ENCODE results near the gene RRP8.

RRP8 gene

DNA sequence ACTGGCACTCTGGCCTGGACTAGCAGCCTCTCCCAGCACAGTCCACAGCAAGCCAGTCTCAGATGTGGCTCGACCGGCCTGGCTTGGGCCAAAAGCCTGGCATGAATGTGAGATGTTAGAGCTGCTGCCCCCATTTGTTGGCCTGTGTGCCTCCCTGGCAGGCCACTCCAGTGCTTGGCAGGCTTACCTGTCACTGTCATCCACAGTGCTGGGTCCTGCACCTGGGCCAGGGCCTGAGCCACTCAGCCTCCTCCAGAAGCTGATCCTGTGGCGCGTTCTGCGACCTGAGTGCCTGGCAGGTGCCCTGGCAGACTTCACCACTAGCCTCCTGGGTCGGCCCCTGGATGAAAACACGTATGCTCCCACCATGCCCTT, 36.1 kb downstream of the RRP8 start:
- H3K4me1 ChIP-seq (ENCODE audit: low read length), result 0 out of 2 replicates have a peak, but pooled peaks cover 9% of the 10 kb centered on the region
- H3K4me2 ChIP-seq (ENCODE audit: low read depth, low read length), result no peak overlapping the region
- no peaks in the 10 kb centered on the region for H3K9me2 ChIP-seq (replicated peaks; ENCODE audit: insufficient read depth, low read length)
- TF ChIP-seq CTCF (IDR thresholded peaks at IDR 0.05; ENCODE audit: low read length), result no peak
- TF ChIP-seq EZH2 (optimal IDR thresholded peaks at IDR 0.05; ENCODE audit: low read depth, low read length), result no peak
- no peak for TF ChIP-seq EZH2phosphoT487 (IDR thresholded peaks at IDR 0.05; ENCODE audit: low read length)
- no peak overlapping the region for H3K4me3 ChIP-seq (ENCODE audit: low read length)
- no peaks in the 10 kb centered on the region for H3K9me3 ChIP-seq (replicated peaks; ENCODE audit: insufficient read depth, low read length)
- no peaks in the 10 kb centered on the region for H3F3A ChIP-seq (ENCODE audit: insufficient read depth, low read length)
- H3K79me2 ChIP-seq (ENCODE audit: low read length), result no peaks in the 10 kb centered on the region
- no peaks in the 10 kb centered on the region for H3K27me3 ChIP-seq (replicated peaks; ENCODE audit: insufficient read depth, low read length)
- H3K27ac ChIP-seq (ENCODE audit: low read length), result no peak overlapping the region
- no peaks in the 10 kb centered on the region for H4K20me1 ChIP-seq (ENCODE audit: insufficient read depth, low read length)
- DNase-seq, result no peak
- no peak overlapping the region for H3K9ac ChIP-seq (ENCODE audit: low read length)
- H2AFZ ChIP-seq (ENCODE audit: low read length), result no peak overlapping the region
- H3K36me3 ChIP-seq (replicated peaks; ENCODE audit: insufficient read depth, low read length), result no peaks in the 10 kb centered on the region

DNA sequence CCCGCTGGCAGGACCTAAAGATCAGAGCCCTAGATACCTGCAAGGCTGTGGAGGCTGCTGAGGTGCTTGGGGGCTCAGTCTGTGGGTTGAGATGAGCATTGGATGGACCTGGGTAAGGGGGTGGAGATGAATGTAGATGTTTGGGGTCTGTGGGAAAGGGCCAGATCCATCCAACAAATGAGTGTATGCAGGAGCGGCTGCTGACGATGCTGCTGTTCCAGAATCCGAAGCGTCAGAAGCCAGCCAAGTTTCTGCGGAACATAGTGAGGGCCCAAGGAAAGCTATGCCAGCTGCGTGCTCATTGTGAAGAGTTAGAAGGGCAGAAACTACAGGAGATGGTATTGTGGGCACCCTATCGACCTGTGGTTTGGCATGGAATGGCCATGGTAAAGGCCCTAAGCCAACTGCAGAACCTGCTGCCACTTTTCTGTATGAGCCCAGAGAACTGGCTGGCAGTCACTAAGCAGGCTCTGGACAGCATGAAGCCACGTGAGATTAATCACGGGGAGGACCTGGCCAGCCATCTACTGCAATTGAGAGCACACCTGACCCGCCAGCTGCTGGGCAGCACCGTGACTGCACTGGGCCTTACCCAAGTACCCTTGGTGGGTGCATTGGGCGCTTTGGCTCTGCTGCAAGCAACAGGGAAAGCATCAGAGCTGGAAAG, 36.6 kb downstream of the RRP8 start:
- H3K36me3 ChIP-seq (replicated peaks; ENCODE audit: insufficient read depth, low read length), result no peaks in the 10 kb centered on the region
- 0 out of 2 replicates have a peak, but pooled peaks cover 9% of the 10 kb centered on the region for H3K4me1 ChIP-seq (ENCODE audit: low read length)
- H3K27ac ChIP-seq (ENCODE audit: low read length), result no peak overlapping the region
- no peak for TF ChIP-seq EZH2phosphoT487 (IDR thresholded peaks at IDR 0.05; ENCODE audit: low read length)
- no peak for TF ChIP-seq CTCF (IDR thresholded peaks at IDR 0.05; ENCODE audit: low read length)
- no peaks in the 10 kb centered on the region for H3K27me3 ChIP-seq (replicated peaks; ENCODE audit: insufficient read depth, low read length)
- no peak overlapping the region for H3K4me3 ChIP-seq (ENCODE audit: low read length)
- H3K9me3 ChIP-seq (replicated peaks; ENCODE audit: insufficient read depth, low read length), result no peaks in the 10 kb centered on the region
- no peaks in the 10 kb centered on the region for H3F3A ChIP-seq (ENCODE audit: insufficient read depth, low read length)
- DNase-seq, result no peak
- H3K4me2 ChIP-seq (ENCODE audit: low read depth, low read length), result no peak overlapping the region
- H3K79me2 ChIP-seq (ENCODE audit: low read length), result no peaks in the 10 kb centered on the region
- H3K9ac ChIP-seq (ENCODE audit: low read length), result no peak overlapping the region
- H4K20me1 ChIP-seq (ENCODE audit: insufficient read depth, low read length), result no peaks in the 10 kb centered on the region
- H3K9me2 ChIP-seq (replicated peaks; ENCODE audit: insufficient read depth, low read length), result no peaks in the 10 kb centered on the region
- H2AFZ ChIP-seq (ENCODE audit: low read length), result no peak overlapping the region

DNA sequence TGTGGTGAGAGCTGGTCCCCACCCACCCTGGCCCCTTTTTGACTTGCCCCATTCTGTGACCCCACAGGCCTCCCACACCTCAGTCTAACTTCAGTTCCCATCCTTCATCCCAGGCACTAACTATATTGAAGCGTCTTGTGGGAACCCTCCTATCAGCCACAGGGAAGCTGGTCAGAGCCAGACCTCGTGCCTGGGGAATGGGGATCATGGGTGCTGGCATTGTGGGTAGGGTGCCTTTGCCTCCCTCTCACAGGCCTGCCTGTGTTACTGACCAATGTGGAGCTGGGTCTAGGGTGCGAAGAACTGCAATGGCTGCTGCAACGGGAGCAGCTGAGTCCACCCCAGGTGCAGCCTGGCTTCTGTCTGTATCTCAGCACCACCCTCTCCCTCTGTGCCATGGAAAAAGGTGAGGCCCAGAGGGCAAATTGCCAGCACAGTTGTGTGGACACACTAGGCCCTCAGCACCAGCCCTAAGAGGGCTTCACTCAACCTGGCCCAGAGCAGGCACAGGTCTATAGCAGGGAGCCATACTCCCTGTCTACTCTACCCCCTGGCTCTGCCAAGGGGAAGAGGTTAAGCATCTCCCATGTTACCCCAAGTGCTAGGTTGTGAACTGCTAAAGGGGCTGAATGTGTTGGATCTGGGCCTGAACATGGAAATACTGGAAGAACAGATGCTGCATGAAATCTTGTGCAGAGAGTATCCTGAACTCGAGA, 37.3 kb downstream of the RRP8 start:
- H3K4me2 ChIP-seq (ENCODE audit: low read depth, low read length), result no peak overlapping the region
- H3K27me3 ChIP-seq (replicated peaks; ENCODE audit: insufficient read depth, low read length), result no peaks in the 10 kb centered on the region
- no peak for DNase-seq
- no peak overlapping the region for H3K4me3 ChIP-seq (ENCODE audit: low read length)
- H3K9ac ChIP-seq (ENCODE audit: low read length), result no peak overlapping the region
- H3K36me3 ChIP-seq (replicated peaks; ENCODE audit: insufficient read depth, low read length), result no peaks in the 10 kb centered on the region
- no peaks in the 10 kb centered on the region for H4K20me1 ChIP-seq (ENCODE audit: insufficient read depth, low read length)
- no peak overlapping the region for H2AFZ ChIP-seq (ENCODE audit: low read length)
- TF ChIP-seq CTCF (IDR thresholded peaks at IDR 0.05; ENCODE audit: low read length) (no peak), EZH2 (optimal IDR thresholded peaks at IDR 0.05; ENCODE audit: low read depth, low read length) (no peak), EZH2phosphoT487 (IDR thresholded peaks at IDR 0.05; ENCODE audit: low read length) (no peak)
- 0 out of 2 replicates have a peak, but pooled peaks cover 9% of the 10 kb centered on the region for H3K4me1 ChIP-seq (ENCODE audit: low read length)
- no peaks in the 10 kb centered on the region for H3K9me3 ChIP-seq (replicated peaks; ENCODE audit: insufficient read depth, low read length)
- no peaks in the 10 kb centered on the region for H3K79me2 ChIP-seq (ENCODE audit: low read length)
- no peaks in the 10 kb centered on the region for H3K9me2 ChIP-seq (replicated peaks; ENCODE audit: insufficient read depth, low read length)
- H3F3A ChIP-seq (ENCODE audit: insufficient read depth, low read length), result no peaks in the 10 kb centered on the region
- H3K27ac ChIP-seq (ENCODE audit: low read length), result no peak overlapping the region

All from MM.1S (cell line).